HG03565 (cell line): ENCODE results near the gene RAB40C.

Source experiments
- ATAC-seq: cut with Tn5 transposase; IDR thresholded peaks from one replicate; pipeline ENCODE4 v1.9.1; 2021; ENCODE audit warnings: mild to moderate bottlenecking, moderate library complexity; ENCODE audit not compliant: unreplicated experiment

The RAB40C gene

GRCh38 chr16:628321-629061 lies 38.6 kb downstream of the RAB40C start:
- ATAC-seq = no peak

GRCh38 chr16:629185-629832 lies 39.4 kb downstream of the RAB40C start:
- no peak for ATAC-seq

- ATAC-seq = no peak
Measured at GRCh38 chr16:629833-630248, 40.0 kb downstream of the RAB40C start.

GRCh38 chr16:630249-630814 lies 40.5 kb downstream of the RAB40C start:
- no peak for ATAC-seq

- ATAC-seq = no peak
Measured at GRCh38 chr16:630815-631405, 41.0 kb downstream of the RAB40C start, which contains the start of gene WFIKKN1. Gene WFIKKN1, plus strand, starts transcription at chr16:630985. Its CDS starts 269 bp downstream, at chr16:631254.

- no peak for ATAC-seq
Measured at GRCh38 chr16:631808-632358, 42.0 kb downstream of the RAB40C start.

GRCh38 chr16:632486-633335 lies 42.8 kb downstream of the RAB40C start:
- ATAC-seq = no peak

GRCh38 chr16:633336-634050 lies 43.6 kb downstream of the RAB40C start:
- ATAC-seq = no peak

GRCh38 chr16:634051-634670 lies 44.3 kb downstream of the RAB40C start:
- ATAC-seq = no peak

- ATAC-seq = no peak
Measured at GRCh38 chr16:634996-635395, 45.1 kb downstream of the RAB40C start.

- ATAC-seq = peak; percentile 1
Measured at GRCh38 chr16:635573-636205, 45.8 kb downstream of the RAB40C start.

- peak; percentile 53 for ATAC-seq
Measured at GRCh38 chr16:636206-637080, 46.6 kb downstream of the RAB40C start, which contains the start of gene METTL26. Gene METTL26, minus strand, starts transcription at chr16:636305. Its CDS starts 15 bp downstream, at chr16:636290.

- no peak for ATAC-seq
Measured at GRCh38 chr16:637081-638018, 47.5 kb downstream of the RAB40C start.

GRCh38 chr16:638034-638543 lies 48.2 kb downstream of the RAB40C start:
- no peak for ATAC-seq

GRCh38 chr16:638836-639235 lies 49.0 kb downstream of the RAB40C start:
- no peak for ATAC-seq

- no peak for ATAC-seq
Measured at GRCh38 chr16:640614-641013, 50.7 kb downstream of the RAB40C start.
